Mucosa of gallbladder (tissue), 1 donor: ENCODE results near the gene SYNE1. TPM values are rescaled to one million over a fixed set of nuclear protein-coding genes. Genes with fewer than 3 reads are reported as not detected.

ENCODE experiments used
- DNase-seq: peaks from one replicate; pipeline ENCODE4 v3.0.0-alpha.2; 2020; ENCODE audit warnings: low spot score
- total RNA-seq: library from RNA; stranded (reverse); gene quantifications from one replicate; pipeline ENCODE4 v1.2.1, GENCODE V29; 2021
- donor health status: DM: no; HTN: no; CAD: no.

Gene SYNE1
- total RNA-seq, 1 donor from 2014 or later: 65.6 TPM

- no peak for DNase-seq
These were observed 321.1 kb downstream of the SYNE1 start for GRCh38 chr6:152316024-152316423.

DNA sequence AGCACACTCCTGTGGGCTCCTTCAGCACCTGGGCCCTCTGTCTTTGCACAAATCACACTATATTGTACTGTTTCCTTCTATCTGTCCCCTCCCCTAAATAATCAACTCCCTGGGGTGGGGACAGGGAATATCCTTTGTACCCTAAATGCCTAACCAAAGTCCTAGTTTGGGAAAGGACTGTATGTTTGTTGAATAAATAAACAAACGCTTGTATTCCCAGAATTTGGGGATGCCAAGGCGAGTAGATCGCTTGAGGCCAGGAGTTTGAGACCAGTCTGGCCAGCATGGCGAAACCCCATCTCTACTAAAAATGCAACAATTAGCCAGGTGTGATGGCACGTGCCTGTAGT is 322.7 kb downstream of the SYNE1 start:
- DNase-seq: no peak

GRCh38 chr6:152313542-152314482 is 323.4 kb downstream of the SYNE1 start:
- no peak for DNase-seq

GRCh38 chr6:152312434-152312833 is 324.7 kb downstream of the SYNE1 start:
- DNase-seq: no peak

- no peak for DNase-seq
These were observed 326.7 kb downstream of the SYNE1 start for GRCh38 chr6:152310371-152310954.

GRCh38 chr6:152309648-152310047 is 327.5 kb downstream of the SYNE1 start:
- peak; percentile 21 for DNase-seq

GRCh38 chr6:152309006-152309405 is 328.2 kb downstream of the SYNE1 start:
- DNase-seq: no peak

DNA sequence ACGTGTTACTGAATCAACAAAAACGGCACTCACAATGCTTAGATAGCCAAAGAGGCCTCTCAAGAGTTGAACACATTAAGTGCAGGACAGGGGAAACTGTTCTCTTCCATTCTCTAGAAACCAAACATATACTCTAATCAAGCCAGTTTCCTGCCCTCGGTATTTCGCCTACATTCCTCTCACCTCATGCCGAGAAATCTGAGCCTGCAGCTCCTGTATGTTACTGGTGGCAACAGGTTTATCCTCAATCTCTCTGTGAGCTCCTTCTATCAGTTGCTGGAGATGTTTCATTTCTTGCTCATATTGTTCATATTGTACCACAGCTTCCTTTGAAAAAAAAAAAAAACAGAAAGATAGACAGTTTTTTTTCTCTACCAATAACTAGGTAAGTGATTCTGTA is 328.9 kb downstream of the SYNE1 start:
- DNase-seq: no peak

DNA sequence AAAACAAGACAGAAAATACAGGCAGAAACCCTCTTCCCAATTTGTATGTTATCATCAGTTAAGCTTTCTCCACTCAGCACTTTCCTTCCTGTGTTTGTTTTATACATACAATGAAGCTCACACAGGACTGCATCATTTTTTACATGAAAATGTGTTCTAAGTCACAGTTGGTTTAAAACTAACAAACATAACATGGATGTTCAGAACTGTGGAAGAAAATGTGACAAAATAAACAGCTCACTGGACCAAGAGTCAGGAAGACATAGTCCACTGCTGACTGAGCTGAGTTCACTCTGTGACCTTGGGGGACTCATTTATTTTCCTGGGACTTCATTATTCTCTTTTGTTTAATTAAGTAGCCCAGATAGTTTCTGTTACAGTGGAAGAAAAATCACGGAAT is 331.5 kb downstream of the SYNE1 start:
- DNase-seq: no peak

DNA sequence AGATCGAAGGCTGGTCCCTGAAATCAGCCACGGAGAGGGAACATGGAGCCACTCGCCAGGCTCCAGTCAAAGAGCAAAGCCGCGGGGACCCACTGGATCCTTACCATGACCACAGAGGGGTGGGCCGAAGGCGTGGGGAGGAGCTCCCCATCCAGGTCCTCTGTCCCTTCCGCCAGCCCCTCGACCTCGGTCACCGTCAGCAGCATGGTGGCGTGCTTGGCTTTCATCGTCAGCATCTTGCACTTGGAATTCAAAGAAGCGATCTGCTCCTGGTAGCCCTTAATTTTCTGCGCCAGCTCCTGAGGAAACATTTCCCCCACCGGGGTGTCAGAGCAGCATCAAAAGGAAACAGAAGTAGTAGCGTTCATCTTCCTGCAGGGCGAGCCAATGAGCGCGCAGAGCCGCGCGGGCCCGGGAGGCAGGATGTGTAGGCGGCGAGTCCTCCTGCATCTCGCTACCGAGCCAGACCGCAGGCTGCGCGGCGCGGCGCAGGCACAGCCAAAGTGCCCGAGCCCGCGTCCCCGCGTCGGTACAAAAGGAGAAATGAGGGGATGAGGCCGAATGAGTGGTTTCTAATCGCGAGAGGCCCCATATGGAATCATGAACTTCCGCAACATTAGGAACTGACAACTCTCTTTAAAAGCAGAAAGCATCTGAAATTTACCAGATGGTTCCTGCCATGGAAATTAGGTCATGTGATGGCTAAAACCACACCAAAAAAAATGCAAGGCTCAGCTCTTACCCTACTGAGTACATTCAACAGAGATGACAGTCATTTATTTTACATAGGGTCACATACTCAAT is 335.2 kb downstream of the SYNE1 start:
- DNase-seq: peak; percentile 88

- DNase-seq: no peak
These were observed 336.0 kb downstream of the SYNE1 start for GRCh38 chr6:152301021-152301764.

DNA sequence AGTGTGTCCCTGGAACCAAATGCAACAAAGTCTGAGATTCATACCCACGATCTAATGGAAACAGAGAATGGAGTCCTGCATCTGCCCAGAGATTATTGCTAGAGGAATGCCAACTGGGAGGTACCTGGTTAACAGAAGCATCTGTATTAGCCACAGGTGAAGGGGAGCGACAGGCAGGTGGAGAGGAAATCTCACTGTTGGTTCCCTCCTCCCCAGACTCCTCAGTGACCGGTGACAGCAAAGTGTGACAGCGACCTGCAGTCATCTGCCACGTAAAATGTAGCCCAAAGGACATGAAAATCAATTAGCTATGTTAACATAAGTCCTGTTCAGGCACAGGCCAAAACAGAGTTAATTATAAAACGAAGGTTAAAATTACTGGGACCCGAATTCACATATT is 336.6 kb downstream of the SYNE1 start:
- DNase-seq: no peak

- no peak for DNase-seq
These were observed 338.1 kb downstream of the SYNE1 start for GRCh38 chr6:152298848-152299735.

DNA sequence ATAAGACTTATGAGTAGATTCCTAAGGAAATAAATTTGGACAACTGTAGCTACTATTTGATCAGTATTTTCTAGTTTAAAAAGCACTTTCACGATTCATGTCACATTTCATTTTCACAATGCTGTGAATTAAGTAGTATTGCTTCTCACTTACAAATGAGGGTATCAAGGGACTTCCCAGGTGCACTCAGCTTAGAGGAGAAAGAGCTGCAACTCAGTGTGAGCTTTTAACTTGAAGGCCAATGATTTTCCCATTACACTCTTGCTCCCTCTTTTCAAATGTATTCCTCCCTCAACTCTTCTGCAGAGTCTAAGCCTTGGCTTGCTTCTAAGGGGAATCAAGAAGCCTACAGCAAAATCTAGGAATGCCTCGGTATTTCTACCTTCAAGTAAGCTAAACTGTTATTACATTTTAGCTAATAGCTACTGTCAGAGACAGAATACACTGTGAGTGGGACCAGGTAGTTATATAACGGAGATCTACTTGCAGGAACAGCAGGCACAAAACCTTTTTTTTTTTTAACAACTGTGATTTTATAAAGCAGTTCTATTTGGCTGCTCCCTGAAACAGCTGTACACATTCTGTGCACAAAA is 339.0 kb downstream of the SYNE1 start:
- no peak for DNase-seq

GRCh38 chr6:152296648-152297376 is 340.4 kb downstream of the SYNE1 start:
- DNase-seq: no peak

- no peak for DNase-seq
These were observed 341.2 kb downstream of the SYNE1 start for GRCh38 chr6:152295920-152296319.

GRCh38 chr6:152295346-152295745 is 341.8 kb downstream of the SYNE1 start:
- DNase-seq: no peak

DNA sequence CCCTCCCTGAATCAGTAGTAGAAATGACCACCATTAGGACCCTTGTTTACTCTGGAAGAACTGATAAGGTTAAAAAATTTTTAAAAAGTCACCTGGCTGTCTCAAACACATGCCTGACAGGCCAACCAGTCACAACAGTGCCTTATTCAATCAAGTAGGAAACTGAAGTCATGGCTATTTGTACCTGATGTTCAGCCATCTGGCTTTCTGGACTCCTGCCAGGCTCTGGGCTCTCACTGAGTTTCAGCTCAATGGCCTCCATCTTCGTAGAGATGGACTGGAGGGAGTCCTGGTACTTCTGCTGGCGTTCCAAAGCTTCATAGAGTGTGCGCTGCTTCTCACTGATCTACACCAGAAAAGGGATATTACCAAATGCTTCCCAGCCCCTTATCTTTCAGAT is 343.8 kb downstream of the SYNE1 start:
- DNase-seq: no peak

DNA sequence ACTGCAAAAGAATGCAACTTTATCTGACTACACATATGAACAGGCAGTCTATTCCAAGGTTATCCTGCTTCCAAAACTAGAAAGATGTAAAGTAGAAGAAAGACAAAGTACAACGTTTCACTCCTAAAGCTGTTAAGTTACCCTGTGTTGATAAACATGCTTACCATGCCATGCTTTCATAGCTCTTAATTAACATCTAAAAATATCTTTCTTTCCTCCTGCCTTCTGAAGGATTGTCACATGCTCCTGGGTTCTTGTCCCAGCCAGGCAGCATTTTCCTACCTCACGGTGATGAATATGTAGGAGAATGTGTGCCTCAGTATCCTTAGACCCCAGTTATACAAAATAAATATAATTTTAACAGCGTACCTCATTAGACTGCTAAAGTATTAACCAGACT is 344.6 kb downstream of the SYNE1 start:
- no peak for DNase-seq

GRCh38 chr6:152290693-152291092 is 346.5 kb downstream of the SYNE1 start:
- no peak for DNase-seq
